PC-9 (cell line): Measurements from ENCODE around the gene ATRNL1.

ENCODE experiments used
- EZH2 ChIP-seq: fragments of 200-600 bp; sonication (generic); IDR thresholded peaks from 2 replicates; pipeline ENCODE4 v1.8.0; 2017; ENCODE audit warnings: antibody characterized with exemption, low read depth
- TF ChIP-seq, protein P1 (sequence below): fragments of 200-600 bp; sonication (generic); conservative IDR thresholded peaks from 2 replicates; pipeline ENCODE4 v1.6.1; 2017; ENCODE audit warnings: mixed run types, antibody characterized with exemption, mild to moderate bottlenecking, moderate library complexity

DNA sequence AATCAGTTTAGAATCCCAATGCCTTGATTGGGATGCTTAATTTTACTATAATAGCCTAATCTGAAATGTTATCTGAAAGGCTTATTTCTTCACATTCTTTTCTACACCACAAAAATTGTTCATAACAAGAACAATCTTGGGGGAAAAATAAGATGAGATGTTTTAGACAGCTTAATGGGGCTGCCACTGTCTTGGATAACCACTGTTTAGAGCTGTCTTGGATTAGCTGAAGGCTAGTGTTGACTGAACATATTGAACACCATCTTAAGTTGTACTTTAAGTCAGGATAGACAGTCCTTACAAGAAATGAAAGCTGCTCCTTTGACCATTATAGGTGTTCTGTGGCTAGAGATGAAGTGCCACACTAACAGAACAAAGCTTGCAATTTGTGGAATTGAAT, 678.6 kb downstream of the ATRNL1 start:
- TF ChIP-seq, protein P1, sequence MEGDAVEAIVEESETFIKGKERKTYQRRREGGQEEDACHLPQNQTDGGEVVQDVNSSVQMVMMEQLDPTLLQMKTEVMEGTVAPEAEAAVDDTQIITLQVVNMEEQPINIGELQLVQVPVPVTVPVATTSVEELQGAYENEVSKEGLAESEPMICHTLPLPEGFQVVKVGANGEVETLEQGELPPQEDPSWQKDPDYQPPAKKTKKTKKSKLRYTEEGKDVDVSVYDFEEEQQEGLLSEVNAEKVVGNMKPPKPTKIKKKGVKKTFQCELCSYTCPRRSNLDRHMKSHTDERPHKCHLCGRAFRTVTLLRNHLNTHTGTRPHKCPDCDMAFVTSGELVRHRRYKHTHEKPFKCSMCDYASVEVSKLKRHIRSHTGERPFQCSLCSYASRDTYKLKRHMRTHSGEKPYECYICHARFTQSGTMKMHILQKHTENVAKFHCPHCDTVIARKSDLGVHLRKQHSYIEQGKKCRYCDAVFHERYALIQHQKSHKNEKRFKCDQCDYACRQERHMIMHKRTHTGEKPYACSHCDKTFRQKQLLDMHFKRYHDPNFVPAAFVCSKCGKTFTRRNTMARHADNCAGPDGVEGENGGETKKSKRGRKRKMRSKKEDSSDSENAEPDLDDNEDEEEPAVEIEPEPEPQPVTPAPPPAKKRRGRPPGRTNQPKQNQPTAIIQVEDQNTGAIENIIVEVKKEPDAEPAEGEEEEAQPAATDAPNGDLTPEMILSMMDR: no peak
- no peak for TF ChIP-seq EZH2
